AG09309 (cell line): Measurements from ENCODE around the gene C5AR1.
A peak's percentile ranks its signal among the peaks of the same experiment; 100 is the strongest.
"Not testable (repeated sequence)": the region's sequence is repeated elsewhere in the genome, so short reads cannot be mapped to it uniquely, and the experiment has no call there.

ENCODE experiments used
- DNase-seq: peaks from one replicate; pipeline ENCODE4 v3.0.0-alpha.2; 2010; ENCODE audit warnings: low read depth
- H3K4me3 ChIP-seq: 2 replicates; pipeline ENCODE4 v1.5.1; 2011; ENCODE audit warnings: mild to moderate bottlenecking, low read depth, low read length, moderate library complexity; ENCODE audit not compliant: control insufficient read depth
- CTCF ChIP-seq: IDR thresholded peaks from 2 replicates; pipeline ENCODE4 v1.5.1; 2011; ENCODE audit warnings: mild to moderate bottlenecking, low read depth, low read length, inconsistent platforms; ENCODE audit not compliant: insufficient read depth, control insufficient read depth; ENCODE audit errors: missing control alignments

The C5AR1 gene

DNA sequence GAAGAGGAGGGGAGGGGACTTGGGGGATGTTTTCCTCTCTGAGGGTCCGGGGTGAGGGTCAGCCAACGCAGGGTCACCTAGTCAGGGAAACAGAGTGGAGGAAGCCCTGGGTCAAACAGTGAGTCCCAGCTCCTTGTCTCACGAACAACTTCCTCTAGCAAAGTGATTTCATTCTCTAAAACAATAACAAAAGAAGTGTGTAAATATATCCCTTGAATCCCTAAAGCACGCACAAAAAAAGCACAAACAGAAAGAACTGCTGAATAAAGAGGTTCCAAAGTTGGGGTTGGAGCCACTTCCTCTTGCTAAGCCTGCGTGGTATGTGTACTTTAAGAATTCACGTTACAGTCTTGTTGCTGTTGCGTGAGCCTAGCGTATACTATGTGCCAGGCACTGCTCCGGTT lies 20.8 kb downstream of the C5AR1 start:
- H3K4me3 ChIP-seq: no peak overlapping the region
- no peak for TF ChIP-seq CTCF
- DNase-seq: no peak

- no peak for DNase-seq
- TF ChIP-seq CTCF: no peak
- no peak overlapping the region for H3K4me3 ChIP-seq
Measured at GRCh38 chr19:47331490-47331889, 21.8 kb downstream of the C5AR1 start.

DNA sequence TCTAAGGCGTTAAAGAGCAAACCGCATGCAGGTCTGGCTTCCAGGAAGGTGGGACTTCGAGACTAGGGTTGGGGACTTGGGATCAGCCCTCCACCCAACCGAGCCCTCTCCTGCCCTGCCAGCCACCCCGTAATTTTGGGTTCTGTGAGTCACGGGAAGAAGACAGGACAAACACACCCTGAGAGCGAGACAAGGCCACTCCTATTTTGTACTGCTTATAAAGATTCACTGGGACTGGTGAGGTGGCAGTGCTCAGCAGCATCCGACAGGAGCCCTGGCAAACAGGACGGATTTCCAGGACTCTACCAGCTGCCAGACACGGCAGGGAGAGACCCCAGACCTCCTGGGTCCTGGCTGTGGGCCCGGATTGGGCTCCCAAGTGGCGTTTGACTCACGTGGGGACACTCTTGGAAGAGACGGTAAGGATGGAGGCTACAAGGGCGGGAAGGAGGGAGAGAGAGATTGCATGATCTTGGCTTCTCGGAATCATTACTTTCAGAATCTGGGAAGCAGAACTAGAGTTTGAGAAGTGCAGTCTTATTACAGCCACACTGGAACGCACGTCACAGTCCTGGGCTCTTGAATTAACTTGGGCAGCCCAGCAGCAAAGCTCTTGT lies 22.4 kb downstream of the C5AR1 start, which contains the start of gene C5AR2:
Gene C5AR2, plus strand, starts transcription at position 245 of the 617 bp plus-strand sequence. CDS start 8,625 bp downstream, outside the sequence.
- peak within 1 kb of the TSS; percentile 28 for H3K4me3 ChIP-seq
- TF ChIP-seq CTCF: no peak
- DNase-seq: peak; percentile 7

DNA sequence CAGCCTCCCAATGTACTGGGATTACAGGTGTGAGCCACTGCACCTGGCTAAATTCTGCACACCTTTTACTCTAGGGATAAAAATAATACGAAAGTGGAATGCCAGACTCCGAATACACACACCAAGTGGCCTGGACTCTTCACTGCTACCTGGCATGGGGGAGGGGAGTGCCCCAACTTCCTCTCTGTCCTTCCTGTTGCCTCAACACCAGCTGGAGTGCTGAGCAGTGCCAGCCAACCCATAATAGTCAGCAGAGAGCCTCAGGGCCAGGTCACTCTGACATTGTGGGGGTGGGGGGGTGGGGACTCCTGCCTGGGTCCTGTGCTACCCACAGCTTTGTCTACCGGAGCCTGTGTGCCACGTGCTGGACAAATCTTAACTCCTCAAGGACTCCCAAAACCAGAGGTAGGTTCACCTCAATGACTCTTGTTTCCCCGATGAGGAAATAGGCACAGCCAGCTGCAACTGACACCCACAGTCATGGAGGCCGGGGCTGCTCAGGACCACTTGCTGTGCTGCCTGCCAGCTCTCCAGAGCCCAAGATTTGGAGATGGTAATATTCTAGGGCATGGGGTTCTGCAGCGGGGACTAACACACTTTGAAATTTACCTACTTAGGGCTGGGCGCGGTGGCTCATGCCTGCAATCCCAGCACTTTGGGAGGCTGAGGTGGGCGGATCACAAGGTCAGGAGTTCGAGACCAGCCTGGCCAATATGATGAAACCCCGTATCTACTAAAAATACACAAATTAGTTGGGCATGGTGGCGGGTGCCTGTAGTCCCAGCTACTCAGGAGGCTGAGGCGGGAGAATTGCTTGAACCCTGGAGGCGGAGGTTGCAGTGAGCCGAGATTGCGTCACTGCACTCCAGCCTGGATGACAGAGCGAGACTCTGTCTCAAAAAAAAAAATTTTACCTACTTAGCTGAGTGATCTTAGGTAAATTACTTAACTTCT lies 27.4 kb downstream of the C5AR1 start:
- not testable (repeated sequence) for DNase-seq, H3K4me3 ChIP-seq

GRCh38 chr19:47339196-47339880 lies 29.7 kb downstream of the C5AR1 start:
- no peak for DNase-seq
- H3K4me3 ChIP-seq: no peak overlapping the region
- no peak for TF ChIP-seq CTCF

GRCh38 chr19:47340477-47341208 lies 31.0 kb downstream of the C5AR1 start:
- no peak for DNase-seq
- TF ChIP-seq CTCF: no peak
- no peak overlapping the region for H3K4me3 ChIP-seq
